Measurements from ENCODE around the gene PTGFRN. TPM values are rescaled to one million over a fixed set of nuclear protein-coding genes. Genes with fewer than 3 reads are reported as not detected.
A peak's percentile ranks its signal among the peaks of the same experiment; 100 is the strongest.

PTGFRN gene
- total and polyA plus RNA-seq, 9 of the 15 experiments (the other 6 are each of a cell fraction or from before 2014, with no cell fraction given), result 17.3 to 33.1 (median 25.7) TPM

DNA sequence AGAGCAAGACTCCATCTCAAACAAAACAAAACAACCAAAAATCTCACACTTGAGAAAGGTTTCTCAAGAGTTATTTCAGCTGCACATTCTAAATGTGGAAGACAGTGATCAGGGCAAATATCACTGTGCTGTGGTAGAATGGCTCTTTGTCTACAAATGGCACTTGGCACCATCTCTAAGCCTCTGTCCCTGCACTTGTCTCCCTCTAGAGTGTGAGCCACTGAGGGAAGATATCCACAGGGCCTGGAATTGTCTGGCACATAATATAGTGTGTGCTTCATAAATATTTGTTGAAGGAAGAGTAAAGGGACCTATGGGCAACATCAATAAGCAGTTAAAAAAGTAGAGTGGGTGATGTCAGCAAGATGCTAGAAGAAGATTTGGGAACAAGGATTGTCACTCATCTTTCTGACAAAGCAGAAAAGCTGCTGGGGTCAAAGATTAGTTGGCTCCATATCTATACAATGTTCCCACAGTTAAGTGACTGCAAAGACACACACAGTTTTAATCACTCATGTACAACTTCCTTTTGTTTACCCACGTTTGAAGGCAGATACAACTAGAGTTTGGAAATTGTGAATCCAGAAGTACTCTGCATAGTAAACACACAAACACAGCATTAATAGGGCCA is 110.9 kb downstream of the PTGFRN start:
- no peak for ATAC-seq
- intact Hi-C loops (cut with micrococcal nuclease), result no loop called here
- Histone ChIP-seq H3K79me2 (ENCODE audit: control insufficient read depth, insufficient read depth, low read length) (no peaks in the 10 kb centered on the region), H3K4me1 (replicated peaks in 1 of 2; ENCODE audit: control insufficient read depth in 2 of 2, insufficient read depth in 2 of 2, low read length in 2 of 2) (peaks cover 0 to 5% of the 10 kb centered on the region in 2 experiments; a peak in 2 of 5 replicates), H3K36me3 (ENCODE audit: control insufficient read depth, insufficient read depth, low read length) (no peaks in the 10 kb centered on the region), H2AFZ (ENCODE audit: low read depth, low read length) (no peak overlapping the region), H4K20me1 (replicated peaks; ENCODE audit: control insufficient read depth, insufficient read depth, low read length) (no peaks in the 10 kb centered on the region), H3K27me3 (ENCODE audit: control insufficient read depth in 2 of 2, insufficient read depth in 2 of 2, low read length in 2 of 2) (peaks cover 3 to 7% of the 10 kb centered on the region in 2 experiments; a peak in 2 of 5 replicates), H3K27ac (ENCODE audit: extremely low read depth, low read depth, low read length) (no peak overlapping the region), H3K4me2 (ENCODE audit: insufficient read depth, low read length) (no peak overlapping the region), H3K4me3 (no peak overlapping the region), H3K9me3 (replicated peaks; ENCODE audit: control insufficient read depth, insufficient read depth, low read depth, low read length) (no peaks in the 10 kb centered on the region), H3K9me1 (ENCODE audit: control insufficient read depth, insufficient read depth, low read length) (no peaks in the 10 kb centered on the region), H3K9ac (ENCODE audit: insufficient read depth in 1 of 2, low read depth in 2 of 2, low read length in 2 of 2) (no peak overlapping the region)
- ChIA-PET POLR2A (interaction anchor here (1.1 to 1.4 kb wide), 4 partner anchors 9 to 36 kb away, joined by 3 to 7 read pairs (median 3); no protein-coding TSS in a partner anchor), CTCF (ENCODE audit: low intra/inter-chr PET ratio) (no interaction called here)
- WGBS (ENCODE audit: insufficient coverage, low coverage, missing lambda C conversion rate), result 0% methylated on average over 1 of the region's 1 CpG
- BruUV-seq (replicated peaks), result no TSS peak
- no peak for DNase-seq (ENCODE audit: extremely low read depth in 1 of 4, low spot score in 3 of 4)
- in situ Hi-C loops (cut with MboI), result no loop called here
- FAIRE-seq, result no peak
- TF ChIP-seq KAT8 (IDR thresholded peaks at IDR 0.05; ENCODE audit: low read depth) (no peak), CBX8 (IDR thresholded peaks at IDR 0.05; ENCODE audit: borderline replicate concordance, extremely low read depth, low read depth, low read length, poor library complexity, severe bottlenecking) (no peak), CBFA2T2 (conservative IDR thresholded peaks at IDR 0.05) (0 out of 2 replicates have a peak, but pooled peaks have one; percentile 23), CBFA2T3 (IDR thresholded peaks at IDR 0.05) (peak; percentile 54), SMARCA4 (IDR thresholded peaks at IDR 0.05) (no peak), BRF1 (IDR thresholded peaks at IDR 0.05; ENCODE audit: borderline replicate concordance, extremely low read depth, insufficient read length) (no peak), TCF3 (CRISPR knock-in tag; IDR thresholded peaks at IDR 0.05) (0 out of 2 replicates have a peak, but pooled peaks have one; percentile 11), KLF16 (IDR thresholded peaks at IDR 0.05) (no peak), KLF10 (CRISPR knock-in tag; IDR thresholded peaks at IDR 0.05) (no peak), ZNF124 (CRISPR knock-in tag; IDR thresholded peaks at IDR 0.05) (no peak), ZNF644 (tag; IDR thresholded peaks at IDR 0.05; ENCODE audit: low read depth) (no peak), ZKSCAN8 (CRISPR knock-in tag; IDR thresholded peaks at IDR 0.05) (peak; percentile 89), KDM5B (IDR thresholded peaks at IDR 0.05; ENCODE audit: insufficient replicate concordance, low read depth, low read length) (no peak), RBM17 (IDR thresholded peaks at IDR 0.05; ENCODE audit: borderline replicate concordance, low read depth, low read length) (no peak), FOXK2 (conservative IDR thresholded peaks at IDR 0.05 in 1 of 2, IDR thresholded peaks at IDR 0.05 in 1 of 2; ENCODE audit: low read depth in 2 of 2) (no peak), ZNF561 (CRISPR knock-in tag; conservative IDR thresholded peaks at IDR 0.05) (no peak), MAFK (IDR thresholded peaks at IDR 0.05; ENCODE audit: low read length) (no peak)
- TF ChIP-seq, protein P1, sequence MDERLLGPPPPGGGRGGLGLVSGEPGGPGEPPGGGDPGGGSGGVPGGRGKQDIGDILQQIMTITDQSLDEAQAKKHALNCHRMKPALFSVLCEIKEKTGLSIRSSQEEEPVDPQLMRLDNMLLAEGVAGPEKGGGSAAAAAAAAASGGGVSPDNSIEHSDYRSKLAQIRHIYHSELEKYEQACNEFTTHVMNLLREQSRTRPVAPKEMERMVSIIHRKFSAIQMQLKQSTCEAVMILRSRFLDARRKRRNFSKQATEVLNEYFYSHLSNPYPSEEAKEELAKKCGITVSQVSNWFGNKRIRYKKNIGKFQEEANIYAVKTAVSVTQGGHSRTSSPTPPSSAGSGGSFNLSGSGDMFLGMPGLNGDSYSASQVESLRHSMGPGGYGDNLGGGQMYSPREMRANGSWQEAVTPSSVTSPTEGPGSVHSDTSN (CRISPR knock-in tag; IDR thresholded peaks at IDR 0.05; ENCODE audit: low read depth), result no peak
- TF ChIP-seq, protein P1 (tag; conservative IDR thresholded peaks at IDR 0.05; ENCODE audit: low read depth), result peak; percentile 71
- TF ChIP-seq, protein P2, sequence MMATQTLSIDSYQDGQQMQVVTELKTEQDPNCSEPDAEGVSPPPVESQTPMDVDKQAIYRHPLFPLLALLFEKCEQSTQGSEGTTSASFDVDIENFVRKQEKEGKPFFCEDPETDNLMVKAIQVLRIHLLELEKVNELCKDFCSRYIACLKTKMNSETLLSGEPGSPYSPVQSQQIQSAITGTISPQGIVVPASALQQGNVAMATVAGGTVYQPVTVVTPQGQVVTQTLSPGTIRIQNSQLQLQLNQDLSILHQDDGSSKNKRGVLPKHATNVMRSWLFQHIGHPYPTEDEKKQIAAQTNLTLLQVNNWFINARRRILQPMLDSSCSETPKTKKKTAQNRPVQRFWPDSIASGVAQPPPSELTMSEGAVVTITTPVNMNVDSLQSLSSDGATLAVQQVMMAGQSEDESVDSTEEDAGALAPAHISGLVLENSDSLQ (IDR thresholded peaks at IDR 0.05), result peak; percentile 82
